ENCODE results near the gene CCSER1. TPM values are rescaled to one million over a fixed set of nuclear protein-coding genes. Genes with fewer than 3 reads are reported as not detected.
"Not testable (repeated sequence)": the region's sequence is repeated elsewhere in the genome, so short reads cannot be mapped to it uniquely, and the experiment has no call there.

CCSER1 gene
- total and polyA plus RNA-seq, 4 donors, result 0.61 to 23.0 (median 3.8) TPM

DNA sequence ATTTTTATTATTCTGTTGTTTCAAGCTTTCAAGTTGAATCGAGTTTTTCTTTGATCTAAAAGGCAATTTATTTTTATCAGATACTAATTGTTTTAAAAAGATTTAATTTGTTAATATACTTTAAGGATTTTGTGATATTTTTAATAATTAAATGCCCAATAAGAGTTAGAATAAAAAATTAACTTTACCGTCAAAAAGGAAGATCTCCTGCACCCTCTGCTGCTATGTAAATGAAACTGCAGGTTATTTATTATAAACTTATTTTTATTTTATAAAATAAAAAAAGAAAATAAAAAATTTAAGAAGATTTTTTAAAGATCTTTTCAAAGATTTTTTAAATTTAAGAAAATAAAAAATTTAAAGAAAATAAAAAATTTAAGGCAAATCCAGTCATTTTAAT is 166.1 kb downstream of the CCSER1 start:
- Histone ChIP-seq H3K27ac (ENCODE audit: low read depth in 1 of 2, low read length in 1 of 2) (no peak overlapping the region), H3K36me3 (ENCODE audit: control insufficient read depth in 4 of 4, insufficient read depth in 4 of 4, low read length in 4 of 4) (no peaks in the 10 kb centered on the region), H3K4me3 (no peak overlapping the region), H3K4me1 (ENCODE audit: control insufficient read depth in 5 of 5, insufficient read depth in 5 of 5, low read length in 5 of 5) (no peaks in the 10 kb centered on the region), H3K9me3 (ENCODE audit: control insufficient read depth in 4 of 4, insufficient read depth in 3 of 4, low read length in 3 of 4) (no peaks in the 10 kb centered on the region), H3K27me3 (ENCODE audit: control insufficient read depth in 3 of 3, insufficient read depth in 3 of 3, low read length in 2 of 3) (no peaks in the 10 kb centered on the region), H3K9ac (ENCODE audit: insufficient read depth in 1 of 2, low read length in 2 of 2) (no peak overlapping the region)
- DNase-seq, result peak in 2 of 3 donors; percentile 1 to 13
- WGBS, 2 donors, result 34 to 35% methylated on average over 2 of the region's 2 CpGs
- TF ChIP-seq, protein P1, sequence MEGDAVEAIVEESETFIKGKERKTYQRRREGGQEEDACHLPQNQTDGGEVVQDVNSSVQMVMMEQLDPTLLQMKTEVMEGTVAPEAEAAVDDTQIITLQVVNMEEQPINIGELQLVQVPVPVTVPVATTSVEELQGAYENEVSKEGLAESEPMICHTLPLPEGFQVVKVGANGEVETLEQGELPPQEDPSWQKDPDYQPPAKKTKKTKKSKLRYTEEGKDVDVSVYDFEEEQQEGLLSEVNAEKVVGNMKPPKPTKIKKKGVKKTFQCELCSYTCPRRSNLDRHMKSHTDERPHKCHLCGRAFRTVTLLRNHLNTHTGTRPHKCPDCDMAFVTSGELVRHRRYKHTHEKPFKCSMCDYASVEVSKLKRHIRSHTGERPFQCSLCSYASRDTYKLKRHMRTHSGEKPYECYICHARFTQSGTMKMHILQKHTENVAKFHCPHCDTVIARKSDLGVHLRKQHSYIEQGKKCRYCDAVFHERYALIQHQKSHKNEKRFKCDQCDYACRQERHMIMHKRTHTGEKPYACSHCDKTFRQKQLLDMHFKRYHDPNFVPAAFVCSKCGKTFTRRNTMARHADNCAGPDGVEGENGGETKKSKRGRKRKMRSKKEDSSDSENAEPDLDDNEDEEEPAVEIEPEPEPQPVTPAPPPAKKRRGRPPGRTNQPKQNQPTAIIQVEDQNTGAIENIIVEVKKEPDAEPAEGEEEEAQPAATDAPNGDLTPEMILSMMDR (IDR thresholded peaks at IDR 0.05; ENCODE audit: control extremely low read depth, extremely low read depth), result no peak
- no peak for ATAC-seq (ENCODE audit: insufficient read depth, low FRiP score)

DNA sequence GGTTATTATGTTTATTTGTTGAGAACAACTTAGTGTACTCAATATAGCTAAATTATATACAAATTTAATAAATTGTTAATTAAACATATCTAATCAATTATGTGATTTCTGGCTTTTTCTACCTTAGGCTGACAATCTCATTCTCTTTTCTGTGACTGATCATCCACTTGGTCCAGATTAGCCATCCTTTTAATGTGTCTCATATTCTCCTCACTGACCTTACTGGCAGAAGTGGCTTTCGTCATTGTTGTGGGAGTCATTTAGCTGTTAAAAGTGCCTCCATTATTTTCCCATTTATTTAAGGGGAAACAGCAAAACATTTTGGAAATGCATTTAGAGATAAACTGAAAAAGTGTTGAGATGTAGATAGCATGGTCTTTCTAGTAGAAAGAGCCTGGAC is 172.2 kb downstream of the CCSER1 start:
- ATAC-seq (ENCODE audit: insufficient read depth, low FRiP score) (no peak), DNase-seq (no peak)
- H3K4me3 ChIP-seq, result no peak overlapping the region
- no peaks in the 10 kb centered on the region for H3K36me3 ChIP-seq (ENCODE audit: control insufficient read depth in 4 of 4, insufficient read depth in 4 of 4, low read length in 4 of 4)
- H3K4me1 ChIP-seq (ENCODE audit: control insufficient read depth in 5 of 5, insufficient read depth in 5 of 5, low read length in 5 of 5), result no peaks in the 10 kb centered on the region
- no peaks in the 10 kb centered on the region for H3K9me3 ChIP-seq (ENCODE audit: control insufficient read depth in 4 of 4, insufficient read depth in 3 of 4, low read length in 3 of 4)
- no peak overlapping the region for H3K27ac ChIP-seq (ENCODE audit: low read depth in 1 of 2, low read length in 1 of 2)
- TF ChIP-seq, protein P1 (IDR thresholded peaks at IDR 0.05; ENCODE audit: control extremely low read depth, extremely low read depth), result no peak
- H3K27me3 ChIP-seq (ENCODE audit: control insufficient read depth in 3 of 3, insufficient read depth in 3 of 3, low read length in 2 of 3), result no peaks in the 10 kb centered on the region
- WGBS, 2 donors, result 92% methylated on average over 1 of the region's 1 CpG
- H3K9ac ChIP-seq (ENCODE audit: insufficient read depth in 1 of 2, low read length in 2 of 2), result no peak overlapping the region

DNA sequence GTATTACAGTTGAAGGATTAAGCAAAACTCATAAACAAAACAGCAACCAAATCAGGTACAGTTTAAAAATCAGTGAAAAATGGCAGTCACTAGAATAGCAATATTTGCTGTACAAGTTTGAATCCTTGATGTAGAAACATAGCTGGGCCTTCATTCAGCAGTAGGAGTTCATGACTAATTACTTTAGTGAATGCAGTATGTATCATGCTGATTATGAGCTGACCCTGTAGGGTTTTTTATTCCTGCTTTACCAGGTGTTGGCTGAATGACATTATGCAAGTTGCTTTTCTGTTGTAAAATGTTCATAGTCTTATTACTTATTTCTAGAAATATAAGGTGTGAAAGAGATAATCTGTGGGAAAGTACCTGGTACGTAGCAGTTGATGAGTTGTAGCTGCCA is 179.6 kb downstream of the CCSER1 start:
- Histone ChIP-seq H3K36me3 (ENCODE audit: control insufficient read depth in 4 of 4, insufficient read depth in 4 of 4, low read length in 4 of 4) (no peaks in the 10 kb centered on the region), H3K9me3 (ENCODE audit: control insufficient read depth in 4 of 4, insufficient read depth in 3 of 4, low read length in 3 of 4) (no peaks in the 10 kb centered on the region), H3K4me1 (ENCODE audit: control insufficient read depth in 5 of 5, insufficient read depth in 5 of 5, low read length in 5 of 5) (no peaks in the 10 kb centered on the region), H3K27me3 (ENCODE audit: control insufficient read depth in 3 of 3, insufficient read depth in 3 of 3, low read length in 2 of 3) (no peaks in the 10 kb centered on the region), H3K4me3 (no peak overlapping the region), H3K9ac (ENCODE audit: insufficient read depth in 1 of 2, low read length in 2 of 2) (no peak overlapping the region), H3K27ac (ENCODE audit: low read depth in 1 of 2, low read length in 1 of 2) (no peak overlapping the region)
- WGBS, 2 donors, result 87 to 94% methylated on average over 1 of the region's 1 CpG
- TF ChIP-seq, protein P1 (IDR thresholded peaks at IDR 0.05; ENCODE audit: control extremely low read depth, extremely low read depth), result no peak
- no peak for DNase-seq
- no peak for ATAC-seq (ENCODE audit: insufficient read depth, low FRiP score)

DNA sequence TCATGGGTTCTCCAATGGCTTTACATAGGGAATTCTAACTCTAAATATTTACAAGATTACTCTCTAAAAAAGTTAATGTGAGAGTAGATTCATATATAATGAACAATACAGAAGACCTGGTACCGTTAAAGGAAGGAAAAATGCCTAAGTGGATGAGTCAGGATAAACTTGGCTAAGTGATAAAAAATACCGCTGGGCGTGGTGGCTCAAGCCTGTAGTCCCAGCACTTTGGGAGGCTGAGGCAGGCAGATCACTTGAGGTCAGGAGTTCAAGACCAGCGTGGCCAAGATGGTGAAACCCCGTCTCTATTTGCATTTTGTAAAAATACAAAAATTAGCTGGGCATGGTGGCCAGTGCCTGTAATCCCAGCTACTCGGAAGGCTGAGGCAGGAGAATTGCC is 189.9 kb downstream of the CCSER1 start:
- not testable (repeated sequence) for H3K9ac ChIP-seq (ENCODE audit: insufficient read depth in 1 of 2, low read length in 2 of 2); H3K4me1 ChIP-seq (ENCODE audit: control insufficient read depth in 5 of 5, insufficient read depth in 5 of 5, low read length in 5 of 5); H3K9me3 ChIP-seq (ENCODE audit: control insufficient read depth in 4 of 4, insufficient read depth in 3 of 4, low read length in 3 of 4); DNase-seq; H3K27ac ChIP-seq (ENCODE audit: low read depth in 1 of 2, low read length in 1 of 2); H3K27me3 ChIP-seq (ENCODE audit: control insufficient read depth in 3 of 3, insufficient read depth in 3 of 3, low read length in 2 of 3); ATAC-seq (ENCODE audit: insufficient read depth, low FRiP score); H3K4me3 ChIP-seq; H3K36me3 ChIP-seq (ENCODE audit: control insufficient read depth in 4 of 4, insufficient read depth in 4 of 4, low read length in 4 of 4)
- WGBS, 2 donors, result 89 to 92% methylated on average over 6 of the region's 6 CpGs
